ENCODE results near the gene RAF1.

The RAF1 gene

DNA sequence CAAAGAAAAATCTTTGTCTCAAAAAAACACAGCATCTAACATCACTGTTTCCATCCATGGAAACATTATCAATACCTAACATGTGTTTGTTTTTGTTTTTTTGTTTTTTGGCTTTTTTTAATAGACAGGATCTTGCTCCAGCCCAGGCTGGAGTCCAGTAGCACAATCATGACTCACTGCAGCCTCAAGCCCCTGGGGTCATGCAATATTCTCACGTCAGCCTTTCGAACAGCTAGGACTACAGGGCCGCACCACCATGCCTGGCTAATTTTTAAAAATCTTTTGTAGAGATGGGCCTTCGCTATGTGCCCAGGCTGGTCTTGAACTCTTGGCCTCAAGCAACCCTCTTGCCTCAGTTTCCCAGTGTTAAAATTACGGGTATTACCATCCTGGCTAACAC is 52.8 kb downstream of the RAF1 start:
- TF ChIP-seq, protein P1, sequence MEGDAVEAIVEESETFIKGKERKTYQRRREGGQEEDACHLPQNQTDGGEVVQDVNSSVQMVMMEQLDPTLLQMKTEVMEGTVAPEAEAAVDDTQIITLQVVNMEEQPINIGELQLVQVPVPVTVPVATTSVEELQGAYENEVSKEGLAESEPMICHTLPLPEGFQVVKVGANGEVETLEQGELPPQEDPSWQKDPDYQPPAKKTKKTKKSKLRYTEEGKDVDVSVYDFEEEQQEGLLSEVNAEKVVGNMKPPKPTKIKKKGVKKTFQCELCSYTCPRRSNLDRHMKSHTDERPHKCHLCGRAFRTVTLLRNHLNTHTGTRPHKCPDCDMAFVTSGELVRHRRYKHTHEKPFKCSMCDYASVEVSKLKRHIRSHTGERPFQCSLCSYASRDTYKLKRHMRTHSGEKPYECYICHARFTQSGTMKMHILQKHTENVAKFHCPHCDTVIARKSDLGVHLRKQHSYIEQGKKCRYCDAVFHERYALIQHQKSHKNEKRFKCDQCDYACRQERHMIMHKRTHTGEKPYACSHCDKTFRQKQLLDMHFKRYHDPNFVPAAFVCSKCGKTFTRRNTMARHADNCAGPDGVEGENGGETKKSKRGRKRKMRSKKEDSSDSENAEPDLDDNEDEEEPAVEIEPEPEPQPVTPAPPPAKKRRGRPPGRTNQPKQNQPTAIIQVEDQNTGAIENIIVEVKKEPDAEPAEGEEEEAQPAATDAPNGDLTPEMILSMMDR (IDR thresholded peaks at IDR 0.05) = no peak

- TF ChIP-seq, protein P1 (IDR thresholded peaks at IDR 0.05) = no peak
Observed at GRCh38 chr3:12608376-12608775, 55.5 kb downstream of the RAF1 start.

DNA sequence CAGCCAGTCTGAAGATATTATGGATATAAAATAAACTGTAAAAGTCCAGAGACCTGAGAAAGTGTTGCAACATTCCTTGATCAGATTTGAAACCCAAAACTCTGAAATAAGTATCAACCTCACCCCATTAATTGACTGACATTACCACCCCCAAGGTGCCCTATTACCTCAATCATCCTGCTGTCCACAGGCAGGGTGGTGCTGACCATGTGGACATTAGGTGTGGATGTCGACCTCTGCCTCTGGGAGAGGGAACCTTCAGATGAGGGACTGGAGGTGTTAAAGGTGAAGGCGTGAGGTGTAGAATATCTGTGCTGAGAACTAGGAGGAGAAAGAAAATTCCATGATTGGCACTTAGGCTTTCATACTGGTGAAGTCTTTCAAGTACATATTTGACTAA is 59.9 kb downstream of the RAF1 start:
- TF ChIP-seq, protein P1 (IDR thresholded peaks at IDR 0.05) = no peak

DNA sequence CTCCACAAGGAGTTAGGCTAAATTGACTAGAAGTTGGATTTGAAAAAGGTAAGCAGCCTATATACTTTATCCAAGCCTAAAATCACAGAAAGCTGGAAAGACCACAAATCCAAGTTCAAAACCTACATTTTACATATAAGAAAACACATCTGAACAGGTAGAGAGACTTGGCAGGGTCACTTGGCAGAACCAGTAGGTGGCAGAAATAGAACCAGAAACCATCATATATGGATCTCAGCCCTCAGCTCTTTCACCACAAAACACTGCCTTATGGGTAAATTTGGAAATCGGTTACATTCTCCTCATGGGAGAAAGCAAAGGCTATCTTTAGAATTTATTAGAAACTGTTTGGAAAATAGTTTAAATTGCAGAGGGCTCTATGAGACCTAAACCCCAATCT is 62.8 kb downstream of the RAF1 start:
- TF ChIP-seq, protein P1 (IDR thresholded peaks at IDR 0.05) = peak; percentile 50

DNA sequence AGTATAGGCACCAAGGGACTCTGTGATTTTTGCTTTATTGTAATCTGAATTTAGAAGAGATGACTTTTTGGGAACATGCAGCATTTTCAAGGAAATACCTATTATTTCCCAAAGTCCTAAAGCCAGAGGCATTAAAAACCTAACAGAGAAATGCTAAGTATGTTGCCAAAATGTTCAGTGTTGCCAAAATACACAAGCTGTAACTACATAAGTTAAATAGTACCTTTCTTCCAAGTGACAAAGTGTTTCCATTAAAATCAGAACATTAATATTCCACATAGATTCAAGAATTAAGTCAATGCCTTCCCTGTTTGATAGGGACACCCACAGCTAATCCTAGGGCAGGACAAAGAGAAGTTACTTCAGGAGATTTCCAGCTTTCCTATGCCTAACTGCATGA is 65.0 kb downstream of the RAF1 start:
- TF ChIP-seq, protein P1 (IDR thresholded peaks at IDR 0.05) = no peak

DNA sequence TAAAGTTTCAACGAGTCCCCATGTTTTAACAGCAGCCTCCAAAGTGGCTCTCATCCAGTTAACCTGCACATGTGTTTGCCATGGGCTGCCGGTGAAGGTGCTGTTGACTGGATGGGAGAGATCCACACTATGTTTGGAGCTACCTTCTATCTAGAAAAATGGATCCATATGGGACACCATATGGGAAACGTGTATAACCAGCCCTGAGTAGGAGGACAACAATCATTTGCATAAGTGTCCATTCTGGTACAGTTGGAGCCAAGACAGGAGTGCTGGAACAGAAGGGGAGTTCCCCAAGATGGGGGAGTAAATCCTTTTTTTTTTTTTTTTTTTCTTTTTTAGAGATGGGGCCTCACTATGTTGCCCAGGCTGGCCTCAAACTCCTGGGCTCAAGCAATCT is 70.4 kb downstream of the RAF1 start:
- TF ChIP-seq, protein P1 (IDR thresholded peaks at IDR 0.05) = no peak

DNA sequence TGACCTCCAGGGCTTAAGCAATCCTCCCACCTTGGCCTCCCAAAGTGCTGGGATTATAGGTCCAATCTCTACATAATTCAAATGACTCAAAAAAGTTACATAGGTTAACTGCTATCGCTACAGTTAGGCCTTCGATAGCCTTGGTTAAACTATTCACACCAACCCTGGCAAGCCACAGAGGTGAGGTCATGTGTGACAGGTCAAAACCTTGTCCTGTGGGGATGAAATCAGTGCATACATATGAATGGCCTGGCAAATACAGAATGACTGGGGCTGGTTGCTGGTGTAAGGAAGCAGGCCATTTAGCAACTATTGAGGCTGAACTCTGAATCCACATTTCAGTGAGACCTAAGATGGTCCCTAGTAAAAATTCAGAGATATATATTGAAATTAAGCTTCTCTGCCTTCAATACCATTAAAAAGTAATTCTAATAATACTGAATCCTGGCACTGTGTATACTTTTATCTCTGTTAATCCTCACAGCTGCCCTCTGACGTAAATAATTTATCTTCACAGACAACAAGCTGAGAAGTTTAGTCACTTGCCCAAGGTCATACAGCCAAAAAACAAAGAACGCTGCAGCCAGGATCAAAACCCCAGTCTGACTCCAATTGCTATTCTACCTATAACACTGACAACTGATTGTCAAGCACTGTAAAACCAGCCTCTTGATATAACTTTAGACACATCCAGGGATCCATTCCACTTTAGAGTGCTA is 71.8 kb downstream of the RAF1 start:
- TF ChIP-seq, protein P1 (IDR thresholded peaks at IDR 0.05) = no peak

DNA sequence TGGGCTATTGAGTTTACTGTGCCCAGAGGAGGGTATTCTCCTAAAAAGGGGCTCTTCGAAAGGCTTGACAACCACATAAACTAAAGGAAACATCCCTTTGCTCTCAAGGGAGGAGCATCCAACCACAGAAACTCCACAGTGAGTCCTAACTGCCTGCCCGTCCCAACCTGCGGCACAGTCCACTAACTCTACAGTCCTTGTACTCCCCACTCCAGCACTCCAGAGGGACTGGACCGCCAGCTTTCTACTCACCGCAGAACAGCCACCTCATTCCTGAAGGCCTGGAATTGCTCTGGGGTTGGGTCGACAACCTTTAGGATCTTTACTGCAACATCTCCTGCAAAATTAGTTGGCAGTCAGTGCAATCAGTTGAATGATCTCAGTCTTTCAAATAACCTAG is 72.5 kb downstream of the RAF1 start:
- TF ChIP-seq, protein P1 (IDR thresholded peaks at IDR 0.05) = no peak

All from LNCAP (cell line).